ENCODE data around the gene STX18. TPM values are rescaled to one million over a fixed set of nuclear protein-coding genes. Genes with fewer than 3 reads are reported as not detected.

Gene STX18
- total and polyA plus RNA-seq, 10 of the 15 experiments (the other 5 are each of a cell fraction or from before 2014, with no cell fraction given), result 8.2 to 46.6 (median 31.1) TPM

GRCh38 chr4:4582653-4583052, 40.8 kb upstream of the STX18 start:
- ChIA-PET SMC1A (ENCODE audit: uncharacterized antibody, unreplicated experiment) (no interaction called here), RAD21 (ENCODE audit: unreplicated experiment) (no interaction called here), CTCF (no interaction called here), POLR2A (no interaction called here)
- no peak overlapping the region for H3K9ac ChIP-seq (ENCODE audit: control insufficient read depth, insufficient read depth, low read length)
- H3K36me3 ChIP-seq (ENCODE audit: control insufficient read depth in 2 of 2, insufficient read depth in 2 of 2, low read length in 1 of 2), result no peaks in the 10 kb centered on the region
- 99% methylated on average over 7 of the region's 7 CpGs for WGBS (ENCODE audit: insufficient coverage, insufficient replicate concordance, low lambda C conversion rate, missing lambda C conversion rate)
- no peak for ATAC-seq
- in situ Hi-C loops (cut with MboI) (no loop called here), intact Hi-C loops (cut with micrococcal nuclease; ENCODE audit: unreplicated experiment) (no loop called here)
- BruUV-seq (replicated peaks), result no TSS peak
- DNase-seq (ENCODE audit: low read depth, low spot score), result no peak
- no peaks in the 10 kb centered on the region; the same call in 2 of the 3 replicates for H3K9me3 ChIP-seq (replicated peaks; ENCODE audit: control insufficient read depth, insufficient read depth, low read length)
- H3K4me3 ChIP-seq, result no peak overlapping the region
- no peak overlapping the region for H3K27ac ChIP-seq (ENCODE audit: control insufficient read depth, insufficient read depth)
- no peaks in the 10 kb centered on the region for H3K79me2 ChIP-seq (ENCODE audit: control insufficient read depth, insufficient read depth, low read length)
- no peaks in the 10 kb centered on the region for H3K4me1 ChIP-seq (ENCODE audit: control insufficient read depth, insufficient read depth, low read length)
- H2AFZ ChIP-seq (ENCODE audit: control insufficient read depth, low read depth, low read length), result no peak overlapping the region
- no peak overlapping the region for H3K4me2 ChIP-seq (ENCODE audit: control insufficient read depth, insufficient read depth)
- TF ChIP-seq CBFB (IDR thresholded peaks at IDR 0.05; ENCODE audit: low read depth), result no peak
- TF ChIP-seq, protein P1, sequence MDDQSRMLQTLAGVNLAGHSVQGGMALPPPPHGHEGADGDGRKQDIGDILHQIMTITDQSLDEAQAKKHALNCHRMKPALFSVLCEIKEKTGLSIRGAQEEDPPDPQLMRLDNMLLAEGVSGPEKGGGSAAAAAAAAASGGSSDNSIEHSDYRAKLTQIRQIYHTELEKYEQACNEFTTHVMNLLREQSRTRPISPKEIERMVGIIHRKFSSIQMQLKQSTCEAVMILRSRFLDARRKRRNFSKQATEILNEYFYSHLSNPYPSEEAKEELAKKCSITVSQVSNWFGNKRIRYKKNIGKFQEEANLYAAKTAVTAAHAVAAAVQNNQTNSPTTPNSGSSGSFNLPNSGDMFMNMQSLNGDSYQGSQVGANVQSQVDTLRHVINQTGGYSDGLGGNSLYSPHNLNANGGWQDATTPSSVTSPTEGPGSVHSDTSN (IDR thresholded peaks at IDR 0.05; ENCODE audit: insufficient replicate concordance, low read depth, low read length), result no peak
- no peak for TF ChIP-seq SREBF2 (IDR thresholded peaks at IDR 0.05; ENCODE audit: low read length)
- TF ChIP-seq SMAD1 (IDR thresholded peaks at IDR 0.05; ENCODE audit: low read depth, partially characterized antibody), result no peak
- no peak for TF ChIP-seq IKZF1 (conservative IDR thresholded peaks at IDR 0.05)
- TF ChIP-seq FOXM1 (IDR thresholded peaks at IDR 0.05; ENCODE audit: low read depth, low read length), result no peak
- TF ChIP-seq CHD2 (IDR thresholded peaks at IDR 0.05; ENCODE audit: borderline replicate concordance, low read depth, low read length), result no peak
- no peak for TF ChIP-seq BRCA1 (IDR thresholded peaks at IDR 0.05; ENCODE audit: low read depth, low read length)
- no peak for TF ChIP-seq DPF2 (IDR thresholded peaks at IDR 0.05)
- no peak for TF ChIP-seq LARP7 (IDR thresholded peaks at IDR 0.05)
- no peak for TF ChIP-seq STAT1 (conservative IDR thresholded peaks at IDR 0.05)
- no peak for TF ChIP-seq RUNX3 (IDR thresholded peaks at IDR 0.05; ENCODE audit: low read length)
- TF ChIP-seq PAX8 (IDR thresholded peaks at IDR 0.05), result no peak
- TF ChIP-seq, protein P2, sequence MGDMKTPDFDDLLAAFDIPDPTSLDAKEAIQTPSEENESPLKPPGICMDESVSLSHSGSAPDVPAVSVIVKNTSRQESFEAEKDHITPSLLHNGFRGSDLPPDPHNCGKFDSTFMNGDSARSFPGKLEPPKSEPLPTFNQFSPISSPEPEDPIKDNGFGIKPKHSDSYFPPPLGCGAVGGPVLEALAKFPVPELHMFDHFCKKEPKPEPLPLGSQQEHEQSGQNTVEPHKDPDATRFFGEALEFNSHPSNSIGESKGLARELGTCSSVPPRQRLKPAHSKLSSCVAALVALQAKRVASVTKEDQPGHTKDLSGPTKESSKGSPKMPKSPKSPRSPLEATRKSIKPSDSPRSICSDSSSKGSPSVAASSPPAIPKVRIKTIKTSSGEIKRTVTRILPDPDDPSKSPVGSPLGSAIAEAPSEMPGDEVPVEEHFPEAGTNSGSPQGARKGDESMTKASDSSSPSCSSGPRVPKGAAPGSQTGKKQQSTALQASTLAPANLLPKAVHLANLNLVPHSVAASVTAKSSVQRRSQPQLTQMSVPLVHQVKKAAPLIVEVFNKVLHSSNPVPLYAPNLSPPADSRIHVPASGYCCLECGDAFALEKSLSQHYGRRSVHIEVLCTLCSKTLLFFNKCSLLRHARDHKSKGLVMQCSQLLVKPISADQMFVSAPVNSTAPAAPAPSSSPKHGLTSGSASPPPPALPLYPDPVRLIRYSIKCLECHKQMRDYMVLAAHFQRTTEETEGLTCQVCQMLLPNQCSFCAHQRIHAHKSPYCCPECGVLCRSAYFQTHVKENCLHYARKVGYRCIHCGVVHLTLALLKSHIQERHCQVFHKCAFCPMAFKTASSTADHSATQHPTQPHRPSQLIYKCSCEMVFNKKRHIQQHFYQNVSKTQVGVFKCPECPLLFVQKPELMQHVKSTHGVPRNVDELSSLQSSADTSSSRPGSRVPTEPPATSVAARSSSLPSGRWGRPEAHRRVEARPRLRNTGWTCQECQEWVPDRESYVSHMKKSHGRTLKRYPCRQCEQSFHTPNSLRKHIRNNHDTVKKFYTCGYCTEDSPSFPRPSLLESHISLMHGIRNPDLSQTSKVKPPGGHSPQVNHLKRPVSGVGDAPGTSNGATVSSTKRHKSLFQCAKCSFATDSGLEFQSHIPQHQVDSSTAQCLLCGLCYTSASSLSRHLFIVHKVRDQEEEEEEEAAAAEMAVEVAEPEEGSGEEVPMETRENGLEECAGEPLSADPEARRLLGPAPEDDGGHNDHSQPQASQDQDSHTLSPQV (IDR thresholded peaks at IDR 0.05), result no peak
- TF ChIP-seq ZBED1 (IDR thresholded peaks at IDR 0.05; ENCODE audit: borderline replicate concordance), result no peak
- TF ChIP-seq TCF3 (IDR thresholded peaks at IDR 0.05; ENCODE audit: borderline replicate concordance, insufficient read depth, low read depth, low read length), result no peak
- no peak for TF ChIP-seq ELK1 (IDR thresholded peaks at IDR 0.05; ENCODE audit: low read depth, low read length)
- TF ChIP-seq YY1 (IDR thresholded peaks at IDR 0.05; ENCODE audit: low read depth, low read length), result no peak
- no peak for TF ChIP-seq JUNB (IDR thresholded peaks at IDR 0.05)
- no peaks in the 10 kb centered on the region for H3K27me3 ChIP-seq (replicated peaks in 1 of 2; ENCODE audit: control insufficient read depth in 2 of 2, insufficient read depth in 2 of 2, low read length in 1 of 2)
- no peaks in the 10 kb centered on the region for H4K20me1 ChIP-seq (ENCODE audit: control insufficient read depth, insufficient read depth)
- FAIRE-seq, result no peak
